ENCODE results near the gene TRIM43.
"Not testable (repeated sequence)": the region's sequence is repeated elsewhere in the genome, so short reads cannot be mapped to it uniquely, and the experiment has no call there.

The TRIM43 gene

GRCh38 chr2:95591701-95592100, at the start of gene TRIM43:
TSS of gene TRIM43 (plus strand) at chr2:95592001. CDS start at chr2:95594024, 2,023 bp downstream.
- DNase-seq: not testable (repeated sequence)

- no peak for DNase-seq
Measured at GRCh38 chr2:95551055-95551568, 40.7 kb upstream of the TRIM43 start.

- no peak for DNase-seq
Measured at GRCh38 chr2:95552911-95553310, 38.9 kb upstream of the TRIM43 start.

GRCh38 chr2:95569170-95569569, 22.6 kb upstream of the TRIM43 start:
- no peak for DNase-seq

- no peak for DNase-seq
Measured at GRCh38 chr2:95573866-95574265, 17.9 kb upstream of the TRIM43 start.

GRCh38 chr2:95574506-95574905, 17.3 kb upstream of the TRIM43 start:
- no peak for DNase-seq

- no peak for DNase-seq
Measured at GRCh38 chr2:95575857-95576256, 15.9 kb upstream of the TRIM43 start.

GRCh38 chr2:95578539-95578938, 13.3 kb upstream of the TRIM43 start:
- DNase-seq: no peak

GRCh38 chr2:95583545-95583944, 8.3 kb upstream of the TRIM43 start:
- not testable (repeated sequence) for DNase-seq

GRCh38 chr2:95584321-95584720, 7.5 kb upstream of the TRIM43 start:
- DNase-seq: not testable (repeated sequence)

GRCh38 chr2:95589777-95590536, 1.8 kb upstream of the TRIM43 start:
- not testable (repeated sequence) for DNase-seq

- not testable (repeated sequence) for DNase-seq
Measured at GRCh38 chr2:95592973-95593372, 1.2 kb downstream of the TRIM43 start.

GRCh38 chr2:95595012-95595411, 3.2 kb downstream of the TRIM43 start:
- DNase-seq: not testable (repeated sequence)

GRCh38 chr2:95601301-95601700, 9.5 kb downstream of the TRIM43 start:
- DNase-seq: not testable (repeated sequence)

- not testable (repeated sequence) for DNase-seq
Measured at GRCh38 chr2:95602146-95602545, 10.3 kb downstream of the TRIM43 start.

GRCh38 chr2:95608356-95608755, 16.6 kb downstream of the TRIM43 start:
- not testable (repeated sequence) for DNase-seq

- not testable (repeated sequence) for DNase-seq
Measured at GRCh38 chr2:95609764-95610163, 18.0 kb downstream of the TRIM43 start.

GRCh38 chr2:95613048-95613447, 21.2 kb downstream of the TRIM43 start:
- DNase-seq: not testable (repeated sequence)

GRCh38 chr2:95622728-95623127, 30.9 kb downstream of the TRIM43 start:
- DNase-seq: not testable (repeated sequence)

GRCh38 chr2:95630987-95631386, 39.2 kb downstream of the TRIM43 start:
- not testable (repeated sequence) for DNase-seq

- not testable (repeated sequence) for DNase-seq
Measured at GRCh38 chr2:95633626-95634259, 41.9 kb downstream of the TRIM43 start.

- not testable (repeated sequence) for DNase-seq
Measured at GRCh38 chr2:95640515-95641288, 48.9 kb downstream of the TRIM43 start.

GRCh38 chr2:95641289-95641575, 49.4 kb downstream of the TRIM43 start:
- DNase-seq: not testable (repeated sequence)

All from DMS153 (cell line).